Fibroblast of skin of left biceps (primary cell): ENCODE results near the gene ATP2B3.
A peak's percentile ranks its signal among the peaks of the same experiment; 100 is the strongest.

Experiments
- DNase-seq, 2 experiments: peaks; one replicate each; pipeline ENCODE4 v3.0.0-alpha.2; 2013; ENCODE audit warnings: low read depth in 2 of 2

ATP2B3 gene

GRCh38 chrX:153517423-153517822 is at the start of gene ATP2B3:
Gene ATP2B3, plus strand, starts transcription at chrX:153517642. Its CDS starts 18,606 bp downstream, at chrX:153536248.
- no peak for DNase-seq

GRCh38 chrX:153468008-153468580 is 49.3 kb upstream of the ATP2B3 start:
- DNase-seq = no peak

GRCh38 chrX:153469811-153470410 is 47.5 kb upstream of the ATP2B3 start:
- no peak for DNase-seq

GRCh38 chrX:153470411-153471363 is 46.8 kb upstream of the ATP2B3 start, which contains the start of gene HAUS7:
Gene HAUS7, minus strand, starts transcription at chrX:153470576. Its CDS starts 19 bp downstream, at chrX:153470557.
- DNase-seq = peak; percentile 75 to 76

- peak in 1 of 2 experiments; percentile 37 for DNase-seq
Measured at GRCh38 chrX:153471663-153472280, 45.7 kb upstream of the ATP2B3 start.

- DNase-seq = no peak
Measured at GRCh38 chrX:153473126-153473525, 44.3 kb upstream of the ATP2B3 start.

GRCh38 chrX:153474266-153474665 is 43.2 kb upstream of the ATP2B3 start:
- no peak for DNase-seq

- no peak for DNase-seq
Measured at GRCh38 chrX:153474718-153475117, 42.7 kb upstream of the ATP2B3 start.

GRCh38 chrX:153475271-153475670 is 42.2 kb upstream of the ATP2B3 start:
- no peak for DNase-seq

GRCh38 chrX:153475751-153476281 is 41.6 kb upstream of the ATP2B3 start:
- no peak for DNase-seq

GRCh38 chrX:153476666-153477363 is 40.6 kb upstream of the ATP2B3 start:
- DNase-seq = peak; percentile 57

- no peak for DNase-seq
Measured at GRCh38 chrX:153477364-153477857, 40.0 kb upstream of the ATP2B3 start.

GRCh38 chrX:153477901-153478300 is 39.5 kb upstream of the ATP2B3 start:
- DNase-seq = no peak

GRCh38 chrX:153478746-153479145 is 38.7 kb upstream of the ATP2B3 start:
- DNase-seq = no peak

GRCh38 chrX:153481043-153481442 is 36.4 kb upstream of the ATP2B3 start:
- no peak for DNase-seq

GRCh38 chrX:153482376-153483015 is 34.9 kb upstream of the ATP2B3 start:
- no peak for DNase-seq

- DNase-seq = no peak
Measured at GRCh38 chrX:153485396-153486080, 31.9 kb upstream of the ATP2B3 start.

GRCh38 chrX:153486171-153486570 is 31.3 kb upstream of the ATP2B3 start:
- no peak for DNase-seq

GRCh38 chrX:153487590-153488071 is 29.8 kb upstream of the ATP2B3 start:
- no peak for DNase-seq
